CD4-positive, alpha-beta T cell treated with Interferon gamma for 1 hour (primary cell): Measurements from ENCODE around the gene SLC7A1.

Experiments used
- DNase-seq: peaks from one replicate; pipeline ENCODE4 v3.0.0-alpha.2; 2020

The SLC7A1 gene

DNA sequence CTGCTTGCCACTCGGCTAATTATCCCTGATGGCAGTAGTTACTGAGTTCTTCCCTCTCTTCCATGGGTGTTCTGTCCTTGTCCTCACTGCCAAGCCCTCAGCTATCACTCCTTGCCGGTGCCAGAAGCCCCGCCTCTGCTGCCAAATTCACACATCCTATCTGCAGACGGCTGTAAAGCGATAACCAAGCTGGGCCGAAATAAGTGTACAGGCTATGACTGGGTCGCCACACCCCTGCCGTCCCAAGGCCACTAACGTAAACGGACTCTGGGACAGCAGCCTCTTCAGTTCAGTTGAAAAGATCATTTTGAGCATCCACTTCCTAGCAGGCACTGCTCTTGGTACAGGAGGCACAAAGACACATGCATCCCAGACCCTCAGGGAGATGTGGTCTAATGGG is 13.3 kb downstream of the SLC7A1 start:
- no peak for DNase-seq

DNA sequence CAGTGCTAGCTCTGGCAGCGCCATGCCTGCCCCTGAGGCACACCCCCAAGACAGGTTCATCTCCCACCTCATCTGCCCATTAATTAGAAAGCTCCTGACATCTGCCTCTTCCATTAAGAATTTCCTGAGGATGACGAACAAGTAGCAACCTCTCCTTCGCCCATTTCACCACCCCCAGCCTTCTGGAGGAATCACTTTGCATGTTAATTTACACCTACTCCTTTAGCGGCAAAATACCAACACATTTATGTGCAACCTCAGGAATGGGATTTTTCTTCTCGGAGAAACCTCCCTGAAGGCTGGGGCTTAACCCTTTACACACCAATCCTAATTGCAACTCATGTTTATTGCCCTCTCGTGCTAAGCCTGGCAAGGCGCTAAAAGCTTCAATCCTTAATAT is 13.8 kb downstream of the SLC7A1 start:
- no peak for DNase-seq

DNA sequence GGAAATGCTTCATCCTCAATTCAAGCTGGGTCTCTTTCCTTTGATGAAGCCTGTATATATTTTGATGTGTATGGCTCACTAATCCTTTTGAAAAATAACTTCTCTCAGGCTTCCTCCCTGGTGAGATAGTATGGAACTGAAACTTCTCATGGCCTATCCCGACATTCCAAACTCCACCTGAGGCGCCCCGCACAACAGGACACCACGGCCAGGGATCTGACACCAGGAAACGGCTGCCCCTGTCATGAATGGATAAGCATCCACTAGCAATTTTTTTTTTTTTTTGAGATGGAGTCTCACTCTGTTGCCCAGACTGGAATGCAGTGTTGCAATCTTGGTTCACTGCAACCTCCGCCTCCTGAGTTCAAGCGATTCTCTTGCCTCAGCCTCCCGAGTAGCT is 16.4 kb downstream of the SLC7A1 start:
- no peak for DNase-seq

DNA sequence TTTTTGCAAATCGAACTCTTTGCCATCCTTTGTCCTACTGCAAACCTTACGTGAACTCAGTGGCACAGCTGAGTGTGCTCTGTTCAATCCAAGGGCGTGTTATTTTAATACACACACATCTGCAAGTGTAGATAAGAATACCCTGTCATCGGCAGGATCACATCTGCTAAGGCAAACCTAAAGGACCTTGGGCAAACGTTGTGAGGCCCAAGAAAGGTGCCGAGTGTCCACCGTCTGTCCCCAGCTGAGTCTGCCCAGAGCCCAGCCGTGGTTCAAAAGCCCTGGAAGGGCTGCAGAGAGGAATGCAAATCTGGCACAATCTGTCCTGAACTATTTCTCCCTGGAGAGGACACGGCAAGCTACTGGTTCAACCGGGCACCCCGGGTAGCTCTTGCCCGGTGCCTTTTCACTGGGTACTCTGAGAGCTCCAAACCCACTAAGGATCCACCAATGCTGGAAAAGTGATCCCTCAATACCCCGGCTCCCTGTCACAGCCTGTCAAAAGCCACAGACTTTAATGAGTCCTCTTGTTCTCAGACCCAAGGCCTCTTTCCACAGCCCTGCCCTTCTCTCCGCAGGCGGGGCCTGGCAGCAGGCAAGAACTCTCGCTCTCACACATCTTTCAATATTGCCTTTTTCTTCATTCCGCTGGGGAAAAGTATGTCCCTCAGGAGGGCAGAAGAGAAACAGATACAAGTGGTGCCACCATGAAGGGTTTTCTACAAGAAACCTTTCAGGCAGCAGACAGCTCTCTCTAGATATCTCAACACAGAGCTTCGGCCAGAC is 17.0 kb downstream of the SLC7A1 start:
- no peak for DNase-seq

DNA sequence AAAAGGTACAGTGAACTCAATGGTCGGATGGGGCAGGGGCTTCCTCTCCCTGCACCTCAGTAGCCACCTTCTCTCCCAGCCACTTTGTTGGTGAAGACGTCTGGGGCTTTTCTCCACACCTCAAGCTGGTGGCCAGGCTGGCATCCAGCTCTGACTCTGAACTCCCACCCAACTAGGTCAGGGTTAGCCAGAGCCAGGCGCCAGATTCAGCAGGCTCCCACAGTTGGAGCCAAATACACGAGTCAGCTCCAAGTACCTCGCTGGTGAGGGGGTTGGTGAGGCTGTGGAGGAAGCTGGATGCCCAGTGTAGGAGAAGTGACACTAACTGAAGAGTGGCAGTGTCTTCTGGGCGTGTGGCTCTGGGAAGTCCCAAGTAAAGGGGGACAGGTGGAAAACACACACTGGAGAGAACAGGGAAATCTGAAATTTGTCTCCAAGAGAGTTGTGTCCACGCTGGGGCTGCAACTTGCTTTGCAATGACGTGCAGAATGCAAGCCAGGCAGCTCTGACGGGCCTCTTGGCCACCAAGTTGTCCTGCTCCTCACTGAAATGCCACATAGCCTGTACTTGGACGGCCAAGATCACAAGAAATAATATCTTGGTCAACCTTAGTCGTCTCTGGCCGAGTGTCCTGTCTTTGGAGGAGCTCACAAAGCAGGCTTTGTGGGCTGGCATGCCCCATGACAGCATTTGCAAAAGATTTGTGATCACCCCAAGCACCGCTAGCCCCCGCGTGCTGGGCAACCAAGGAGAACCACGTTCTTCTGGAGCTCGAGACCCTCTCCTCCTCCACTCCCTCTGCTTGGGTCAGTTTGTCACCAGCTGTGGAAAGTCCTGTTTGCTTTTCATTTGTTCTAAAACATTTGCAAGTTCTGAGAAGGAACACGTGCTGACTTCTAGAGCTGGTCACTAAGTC is 18.1 kb downstream of the SLC7A1 start:
- DNase-seq, result no peak

DNA sequence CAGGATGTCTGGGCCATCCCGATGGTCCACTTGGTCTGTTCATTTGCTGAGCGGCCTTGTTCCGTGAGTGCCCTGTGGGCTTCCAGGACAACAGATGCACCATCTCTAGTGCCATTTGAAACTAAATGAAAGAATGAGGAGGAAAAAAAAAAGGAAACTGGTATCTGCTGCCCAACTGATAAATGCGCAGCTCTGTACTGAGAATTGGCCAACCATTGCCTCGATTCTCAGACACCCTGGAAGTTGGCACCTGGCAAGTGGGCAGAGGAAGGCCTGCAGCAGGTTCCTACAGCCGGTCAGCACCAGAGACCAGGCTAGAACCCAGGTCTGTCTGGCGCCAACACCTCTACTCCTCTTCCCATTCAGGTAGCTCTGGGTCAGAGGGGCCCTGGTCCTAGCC is 18.9 kb downstream of the SLC7A1 start:
- DNase-seq, result no peak

DNA sequence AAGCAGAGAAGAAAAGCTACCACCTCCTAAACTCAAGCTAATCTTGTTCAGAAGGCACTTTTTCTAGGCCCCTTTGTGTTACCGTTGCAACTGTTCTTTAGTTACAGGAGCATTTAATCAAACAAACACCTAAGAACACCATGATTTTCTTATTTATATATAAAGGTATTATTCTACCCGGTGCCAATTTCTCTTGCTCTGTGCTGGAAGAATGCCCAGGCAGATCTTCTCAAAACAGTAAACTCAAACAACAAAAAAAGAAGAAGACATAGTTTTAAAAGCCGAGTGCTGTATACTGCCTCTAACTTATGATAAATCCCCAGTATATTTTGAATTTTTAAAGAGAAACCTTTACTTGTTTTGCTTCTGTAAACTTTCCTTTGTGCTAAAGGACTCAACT is 20.4 kb downstream of the SLC7A1 start:
- DNase-seq, result no peak

DNA sequence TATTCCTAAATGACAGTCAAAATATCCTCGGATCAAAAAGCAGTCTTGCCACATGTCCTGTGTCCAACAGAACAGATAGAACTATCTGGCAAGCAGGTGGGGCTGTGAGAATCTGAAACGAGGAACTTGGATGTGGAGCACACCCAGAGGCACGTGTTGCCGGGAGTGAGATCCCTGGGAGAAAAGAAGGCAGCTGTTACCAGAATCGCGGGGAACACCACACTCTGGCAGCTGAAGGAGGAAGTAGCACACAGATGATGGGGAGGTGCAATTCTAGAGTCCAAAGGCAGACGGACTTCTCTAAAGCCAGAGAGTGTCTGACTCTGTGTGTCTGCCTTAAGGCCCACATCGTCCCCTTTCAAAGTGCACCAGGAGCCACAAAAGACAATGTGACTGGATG is 22.3 kb downstream of the SLC7A1 start:
- DNase-seq, result peak; percentile 19

DNA sequence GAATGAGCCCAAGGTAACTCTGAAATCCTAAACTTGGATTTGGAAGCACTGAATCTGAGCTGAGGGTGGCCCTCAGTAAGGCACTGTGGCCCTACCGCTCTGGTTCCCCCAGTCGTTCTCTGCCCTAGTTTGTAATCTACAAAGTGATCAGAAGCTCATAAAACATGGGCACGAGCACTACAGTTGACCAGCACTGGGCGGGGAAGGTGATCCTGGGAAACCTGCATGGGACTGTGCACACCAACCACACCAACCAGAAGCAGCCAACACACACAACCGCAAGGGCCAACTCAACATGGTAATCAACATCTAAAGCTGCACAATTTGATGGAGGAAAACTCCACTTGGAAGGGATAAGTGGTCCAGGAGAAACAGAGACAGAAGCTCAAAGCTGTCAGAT is 22.9 kb downstream of the SLC7A1 start:
- no peak for DNase-seq

DNA sequence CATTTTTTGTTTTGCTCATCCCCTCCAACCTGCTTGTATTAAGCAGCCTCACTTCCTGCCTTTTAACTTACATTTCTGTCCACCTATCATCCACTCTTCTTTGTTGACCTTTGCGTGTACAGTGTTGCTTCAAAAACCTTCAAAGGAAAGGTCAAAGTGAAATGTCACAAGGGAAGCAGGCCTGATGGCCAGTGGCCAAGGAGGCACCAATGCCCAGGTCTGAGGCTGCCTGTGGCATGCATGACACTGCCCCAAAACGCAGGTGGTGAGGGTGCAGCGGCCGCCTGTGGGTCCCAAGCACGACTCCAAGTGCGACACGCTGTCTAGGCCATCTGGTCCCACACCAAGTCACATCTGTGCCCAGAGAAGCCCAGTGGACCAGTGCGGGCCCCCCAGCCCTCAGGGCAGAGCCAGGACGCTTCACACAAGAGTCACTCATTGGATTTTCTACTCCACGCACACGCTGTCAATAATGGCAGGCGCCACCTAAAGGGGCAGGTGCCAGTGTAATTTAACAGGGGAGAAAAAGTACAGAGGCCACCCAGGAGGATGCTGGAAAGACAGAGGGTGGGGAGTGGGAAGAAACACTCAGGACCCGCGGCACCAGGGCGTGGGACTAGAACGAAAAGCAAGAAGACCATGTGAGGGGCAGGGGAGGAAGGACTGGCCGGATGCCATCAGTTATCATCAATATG is 23.5 kb downstream of the SLC7A1 start:
- no peak for DNase-seq

DNA sequence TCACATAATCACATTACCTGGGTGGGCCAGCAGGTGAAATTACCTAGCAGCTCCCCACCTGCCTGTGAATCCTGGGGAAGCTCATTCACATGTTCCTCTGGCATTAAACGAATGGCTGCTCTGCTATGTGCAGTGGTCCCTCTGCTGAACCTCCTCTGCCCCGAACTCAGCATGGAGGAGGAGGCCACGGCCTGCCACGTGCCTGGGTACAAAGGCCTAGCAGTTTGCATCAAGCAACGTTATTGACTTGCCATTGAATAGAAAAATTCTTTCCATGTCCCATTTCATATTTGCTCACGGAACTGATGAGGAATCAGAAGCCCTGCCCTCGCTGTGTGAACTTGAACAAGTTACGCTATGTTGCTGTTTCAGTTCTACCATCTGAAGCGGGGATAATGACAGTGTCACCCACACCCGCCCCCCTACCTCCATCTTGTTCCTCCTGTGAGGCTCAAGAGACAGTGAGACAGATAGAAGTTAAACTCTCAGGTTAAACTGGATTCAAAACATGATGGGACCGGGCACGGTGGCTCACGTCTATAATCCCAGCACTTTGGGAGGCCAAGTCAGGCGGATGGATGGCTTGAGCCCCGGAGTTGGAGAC is 25.3 kb downstream of the SLC7A1 start:
- no peak for DNase-seq

DNA sequence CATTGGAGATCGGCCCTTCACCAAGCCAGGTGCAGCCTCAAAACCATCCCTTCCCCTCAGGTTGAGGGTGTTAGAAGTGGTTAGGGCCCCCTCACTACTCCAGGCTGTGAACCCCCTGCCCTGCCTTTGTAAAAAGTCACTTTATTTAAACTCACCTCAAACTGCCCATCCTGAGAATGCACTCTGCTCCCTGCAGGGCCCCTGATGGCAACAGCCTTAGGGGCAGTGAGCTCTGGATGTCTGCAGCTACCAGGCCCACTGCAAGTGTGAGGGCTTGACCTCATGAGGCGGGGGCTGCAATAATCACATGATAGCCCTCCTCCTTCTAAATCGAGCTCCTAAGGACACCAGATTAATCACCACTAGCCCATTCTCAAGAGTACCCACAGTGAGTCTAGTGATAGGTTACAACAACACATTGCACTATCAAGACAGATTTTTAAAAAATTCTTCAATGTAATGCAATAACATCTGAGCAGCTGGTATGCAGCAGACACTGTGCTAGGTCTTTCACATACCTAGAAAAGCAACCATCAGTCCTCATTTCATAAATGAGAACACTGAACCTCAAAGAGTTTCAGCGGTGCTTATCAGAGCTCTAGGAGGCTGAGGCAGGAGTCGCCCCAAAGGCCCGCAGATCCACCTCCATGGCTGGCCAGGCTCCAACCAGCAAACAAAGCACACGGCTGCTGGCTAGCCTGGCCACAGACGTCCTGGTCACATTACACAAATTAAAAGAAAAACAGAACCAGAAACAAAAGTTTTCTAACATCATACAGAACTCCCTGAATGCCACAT is 26.0 kb downstream of the SLC7A1 start:
- no peak for DNase-seq

DNA sequence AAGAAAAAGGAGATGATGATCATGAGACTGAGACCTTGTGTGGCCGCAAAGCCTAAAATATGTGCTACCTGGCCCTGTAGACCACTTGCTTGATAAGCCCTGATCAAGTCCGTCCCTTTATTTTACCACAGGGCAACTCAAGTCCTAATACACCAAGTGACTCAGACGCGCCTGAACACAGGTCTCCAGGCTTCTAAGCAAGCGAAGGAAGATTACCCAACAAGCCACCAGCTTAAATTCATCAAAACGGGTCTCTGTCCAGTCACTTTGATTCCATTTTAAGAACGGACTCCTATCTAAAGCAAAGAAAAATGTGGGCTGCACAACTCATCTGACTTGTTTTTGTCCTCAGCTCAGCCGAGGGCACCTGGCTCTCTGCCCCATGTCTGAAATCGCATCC is 26.8 kb downstream of the SLC7A1 start:
- DNase-seq, result no peak

DNA sequence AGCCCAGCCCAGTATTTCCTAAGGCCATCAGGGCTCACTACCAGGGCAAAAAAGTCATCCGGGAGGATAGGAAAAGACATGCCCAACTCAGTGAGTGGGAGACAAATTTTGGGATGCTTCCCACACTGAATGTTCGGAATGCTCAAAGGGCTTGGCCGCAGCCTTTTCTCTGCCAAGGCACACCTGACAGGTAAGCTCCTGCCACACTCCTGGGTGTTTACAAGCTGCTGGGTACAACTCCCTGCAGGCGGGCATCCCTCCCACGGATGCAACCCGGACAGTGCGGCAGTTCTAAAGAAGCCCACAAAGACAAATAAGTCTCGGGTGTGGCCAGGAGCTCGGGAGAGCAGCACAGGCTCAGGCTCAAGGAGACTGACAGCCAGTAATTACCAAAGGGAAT is 28.1 kb downstream of the SLC7A1 start:
- no peak for DNase-seq

DNA sequence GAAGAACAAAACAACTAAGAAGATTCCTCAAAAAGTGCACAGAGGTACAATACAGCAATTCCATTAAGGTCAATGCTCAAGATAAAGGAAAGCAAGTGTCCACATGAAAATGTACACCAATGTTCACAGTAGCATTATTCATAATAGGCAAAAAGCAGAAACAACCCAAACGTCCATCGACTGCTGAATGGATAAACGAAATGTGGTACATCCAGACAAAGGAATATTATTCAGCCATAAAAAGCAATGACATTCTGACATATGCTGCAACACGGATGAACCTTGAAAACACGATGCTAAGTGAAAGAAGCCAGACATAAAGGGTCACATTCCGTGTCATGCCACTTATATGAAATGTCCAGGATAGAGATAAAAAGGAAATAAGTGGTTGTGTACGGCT is 29.3 kb downstream of the SLC7A1 start:
- no peak for DNase-seq

DNA sequence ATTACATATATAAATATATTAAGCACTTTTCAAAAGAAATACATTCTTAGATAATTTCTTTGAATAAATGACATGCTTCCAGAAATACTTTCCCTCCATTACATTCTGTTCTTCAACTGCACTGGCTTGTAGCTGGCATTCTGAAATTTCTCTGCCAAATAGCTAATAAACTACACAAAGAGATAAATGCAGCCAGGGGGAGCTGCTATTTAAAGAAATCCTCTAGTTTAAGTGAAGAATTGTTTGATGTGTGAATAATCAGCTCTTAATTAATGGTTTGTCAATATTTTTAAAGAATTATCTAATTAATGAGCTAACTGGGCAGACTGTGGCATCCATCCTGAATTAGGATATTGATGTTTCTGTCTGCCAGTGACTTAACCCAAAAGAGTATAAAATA is 30.7 kb downstream of the SLC7A1 start:
- DNase-seq, result no peak

DNA sequence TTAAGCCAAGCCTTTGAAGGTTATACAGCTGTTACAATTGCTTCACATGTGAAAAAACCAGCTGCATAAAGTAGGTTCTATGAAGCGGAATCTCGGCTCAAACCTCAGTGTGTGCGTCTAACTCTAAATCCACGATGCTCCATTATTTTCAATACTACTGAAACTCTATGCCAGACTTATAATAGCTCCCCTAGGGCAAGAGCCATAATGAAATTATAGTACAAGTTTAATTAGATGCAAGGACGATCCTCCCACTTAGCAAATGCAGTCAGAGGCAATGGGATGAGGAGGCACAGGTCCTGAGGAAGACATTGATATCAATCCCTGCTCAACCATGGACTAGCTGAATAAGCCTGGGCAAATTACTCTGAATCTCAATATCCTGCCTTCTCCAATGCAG is 31.1 kb downstream of the SLC7A1 start:
- no peak for DNase-seq

DNA sequence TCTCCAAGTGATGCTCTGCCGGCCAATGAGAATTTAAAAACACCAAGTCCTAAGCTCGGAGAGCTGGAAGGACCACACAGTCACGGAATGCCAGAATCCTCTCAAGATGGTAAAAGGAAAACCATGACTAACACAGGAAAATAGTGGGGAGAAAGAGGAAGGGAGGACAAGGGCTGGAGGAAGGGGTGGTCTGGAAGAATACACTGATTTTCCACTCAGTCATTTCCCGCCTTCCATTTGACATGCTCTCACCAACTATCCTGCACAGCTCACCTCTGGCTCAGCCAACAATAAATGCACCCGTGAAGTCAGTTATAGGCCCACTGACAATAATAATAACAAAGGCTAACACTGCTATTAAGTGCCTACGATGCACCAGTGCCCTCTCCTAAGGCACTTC is 31.5 kb downstream of the SLC7A1 start:
- DNase-seq, result no peak

DNA sequence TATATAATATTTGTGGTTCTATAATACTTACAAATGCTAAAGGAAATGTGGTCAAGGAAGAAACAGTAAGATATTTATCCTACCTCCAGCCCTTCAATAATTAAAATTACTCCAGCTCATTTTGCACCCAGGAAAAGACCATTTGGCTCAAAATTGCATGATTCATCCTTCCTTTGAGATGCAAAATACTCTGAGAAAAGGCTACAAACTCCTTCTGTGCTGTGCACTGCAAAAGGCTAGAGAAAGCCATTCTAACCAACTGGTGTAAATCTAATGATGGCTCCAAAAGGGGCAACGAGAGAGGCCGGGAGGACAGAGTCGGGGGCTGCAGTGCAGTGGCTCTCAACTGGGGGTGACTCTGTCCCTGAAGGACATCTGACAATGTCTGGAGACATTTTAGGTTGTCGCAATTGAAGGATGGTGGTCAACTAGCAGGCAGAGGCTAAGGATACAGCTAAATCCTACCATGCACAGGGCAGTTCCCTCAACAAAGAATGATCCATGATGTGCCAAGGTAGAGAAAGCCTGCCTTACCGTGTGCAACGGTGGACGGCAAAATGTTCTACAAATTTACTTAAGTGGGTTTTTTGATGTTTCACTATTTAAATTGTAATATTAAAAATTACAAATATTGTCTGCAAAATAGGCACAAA is 32.6 kb downstream of the SLC7A1 start:
- DNase-seq, result no peak

DNA sequence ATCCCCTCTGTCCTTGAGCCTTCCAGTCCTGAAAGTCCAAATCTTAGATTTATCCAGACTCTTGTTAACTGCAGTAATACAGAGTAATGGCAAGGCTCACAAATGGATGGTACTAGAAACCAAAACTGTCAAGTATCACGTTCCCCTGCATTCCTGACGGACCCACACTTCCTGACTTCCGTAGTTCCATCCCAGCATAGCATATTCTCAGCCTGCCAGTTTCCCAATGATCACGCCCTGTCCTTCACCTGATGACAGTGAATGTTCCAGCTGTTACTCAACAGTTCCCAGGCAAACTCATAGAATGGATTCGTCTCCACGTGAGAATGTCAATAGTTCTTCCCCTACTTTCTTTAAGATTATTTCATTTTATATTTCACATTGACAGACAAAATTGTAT is 33.6 kb downstream of the SLC7A1 start:
- DNase-seq, result no peak

DNA sequence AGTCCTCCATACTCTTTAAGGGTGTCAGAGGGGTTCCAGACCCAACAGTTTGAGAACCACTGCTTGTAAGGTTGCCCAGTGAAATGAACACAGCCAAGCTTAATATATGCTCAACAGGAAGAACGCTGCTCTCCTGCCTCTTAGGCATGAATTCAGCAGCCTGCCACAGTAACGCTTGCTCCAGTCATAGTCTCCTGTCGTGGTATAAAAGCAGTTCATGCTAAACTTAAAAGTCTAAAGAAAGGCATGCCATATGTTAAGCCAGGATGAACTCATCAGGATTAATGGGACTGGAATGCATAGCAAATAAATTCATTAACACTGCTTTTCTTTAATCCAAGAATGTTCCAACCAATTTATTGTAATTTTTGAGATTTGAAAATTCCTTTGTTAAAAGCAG is 38.7 kb downstream of the SLC7A1 start:
- no peak for DNase-seq

DNA sequence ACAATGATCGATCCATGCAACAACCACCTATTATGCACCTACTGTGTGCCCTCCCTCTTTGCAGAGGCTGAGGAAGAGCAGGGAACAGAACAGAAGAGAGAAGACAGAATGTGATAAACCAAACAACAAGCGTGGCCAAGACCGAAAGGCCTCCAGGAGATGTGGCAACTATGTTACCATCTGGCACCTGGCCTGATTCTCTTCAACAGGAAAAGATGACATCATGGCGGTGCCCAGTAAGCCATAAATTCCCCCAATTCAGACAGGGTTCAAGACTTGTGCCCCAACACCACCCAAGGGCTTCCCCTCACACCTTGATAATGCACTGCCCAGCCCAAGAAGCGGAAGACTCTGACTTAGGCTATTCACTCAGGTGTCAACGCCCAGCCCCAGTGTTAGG is 44.3 kb downstream of the SLC7A1 start:
- DNase-seq, result no peak
